Measurements from ENCODE around the gene RRP1B. TPM values are rescaled to one million over a fixed set of nuclear protein-coding genes. Genes with fewer than 3 reads are reported as not detected.

RRP1B gene
- total and polyA plus RNA-seq, 2 experiments from 2014 or later, result 18.6 to 19.2 TPM

- no peak overlapping the region for H3K27ac ChIP-seq
- TF ChIP-seq EZH2 (IDR thresholded peaks at IDR 0.05; ENCODE audit: borderline replicate concordance) (no peak), EZH2phosphoT487 (IDR thresholded peaks at IDR 0.05; ENCODE audit: low read depth, severe bottlenecking, unreplicated experiment) (no peak), CTCF (IDR thresholded peaks at IDR 0.05; ENCODE audit: poor library complexity) (no peak)
- 100% methylated on average over 3 of the region's 3 CpGs for WGBS (ENCODE audit: low lambda C conversion rate, missing lambda C conversion rate)
- no peak overlapping the region for H2AFZ ChIP-seq
- H3K4me3 ChIP-seq, result no peak overlapping the region
- H4K20me1 ChIP-seq (ENCODE audit: insufficient read depth, poor library complexity, severe bottlenecking), result no peaks in the 10 kb centered on the region
- H3K4me1 ChIP-seq (ENCODE audit: insufficient read depth), result peaks cover 4% of the 10 kb centered on the region
- no peaks in the 10 kb centered on the region for H3K79me2 ChIP-seq
- H3K36me3 ChIP-seq (replicated peaks; ENCODE audit: insufficient read depth, low read depth), result no peaks in the 10 kb centered on the region
- DNase-seq (ENCODE audit: low spot score), result no peak
- no peaks in the 10 kb centered on the region for H3K9me3 ChIP-seq (ENCODE audit: low read depth)
- H3K4me2 ChIP-seq, result no peak overlapping the region
- H3K9me2 ChIP-seq (replicated peaks; ENCODE audit: insufficient read depth), result no peaks in the 10 kb centered on the region
- H3K27me3 ChIP-seq, result no peaks in the 10 kb centered on the region
These were observed 21.7 kb upstream of the RRP1B start for GRCh38 chr21:43637530-43638158.

- Histone ChIP-seq H3K9me3 (ENCODE audit: low read depth) (no peaks in the 10 kb centered on the region), H3K36me3 (replicated peaks; ENCODE audit: insufficient read depth, low read depth) (no peaks in the 10 kb centered on the region), H2AFZ (no peak overlapping the region), H3K9me2 (replicated peaks; ENCODE audit: insufficient read depth) (no peaks in the 10 kb centered on the region), H3K79me2 (no peaks in the 10 kb centered on the region), H3K4me2 (no peak overlapping the region), H3K4me1 (ENCODE audit: insufficient read depth) (peaks cover 7% of the 10 kb centered on the region), H4K20me1 (ENCODE audit: insufficient read depth, poor library complexity, severe bottlenecking) (no peaks in the 10 kb centered on the region), H3K4me3 (no peak overlapping the region), H3K27ac (peak overlapping the region; percentile 89), H3K27me3 (no peaks in the 10 kb centered on the region)
- TF ChIP-seq EZH2phosphoT487 (IDR thresholded peaks at IDR 0.05; ENCODE audit: low read depth, severe bottlenecking, unreplicated experiment), result no peak
- no peak for TF ChIP-seq CTCF (IDR thresholded peaks at IDR 0.05; ENCODE audit: poor library complexity)
- no peak for TF ChIP-seq EZH2 (IDR thresholded peaks at IDR 0.05; ENCODE audit: borderline replicate concordance)
- 76% methylated on average over 7 of the region's 7 CpGs for WGBS (ENCODE audit: low lambda C conversion rate, missing lambda C conversion rate)
- peak; percentile 39 for DNase-seq (ENCODE audit: low spot score)
These were observed 19.6 kb upstream of the RRP1B start for GRCh38 chr21:43639470-43640353.

GRCh38 chr21:43640400-43640799, 19.0 kb upstream of the RRP1B start:
- no peak for DNase-seq (ENCODE audit: low spot score)
- Histone ChIP-seq H3K4me1 (ENCODE audit: insufficient read depth) (peaks cover 7% of the 10 kb centered on the region), H3K27me3 (no peaks in the 10 kb centered on the region), H3K79me2 (no peaks in the 10 kb centered on the region), H3K36me3 (replicated peaks; ENCODE audit: insufficient read depth, low read depth) (no peaks in the 10 kb centered on the region), H3K4me2 (no peak overlapping the region), H2AFZ (no peak overlapping the region), H3K27ac (peak overlapping the region; percentile 89), H3K4me3 (no peak overlapping the region), H3K9me2 (replicated peaks; ENCODE audit: insufficient read depth) (no peaks in the 10 kb centered on the region), H3K9me3 (ENCODE audit: low read depth) (no peaks in the 10 kb centered on the region), H4K20me1 (ENCODE audit: insufficient read depth, poor library complexity, severe bottlenecking) (no peaks in the 10 kb centered on the region)
- 77% methylated on average over 3 of the region's 3 CpGs for WGBS (ENCODE audit: low lambda C conversion rate, missing lambda C conversion rate)
- TF ChIP-seq EZH2phosphoT487 (IDR thresholded peaks at IDR 0.05; ENCODE audit: low read depth, severe bottlenecking, unreplicated experiment), result no peak
- TF ChIP-seq EZH2 (IDR thresholded peaks at IDR 0.05; ENCODE audit: borderline replicate concordance), result no peak
- no peak for TF ChIP-seq CTCF (IDR thresholded peaks at IDR 0.05; ENCODE audit: poor library complexity)
